Measurements from ENCODE around the gene LRRFIP2. TPM values are rescaled to one million over a fixed set of nuclear protein-coding genes. Genes with fewer than 3 reads are reported as not detected.

Gene LRRFIP2
- total and polyA plus RNA-seq, 2 of the 8 experiments (the other 6 are each of a cell fraction or from before 2014, with no cell fraction given), result 8.8 to 25.6 TPM

- H3K23ac ChIP-seq (ENCODE audit: insufficient read length), result no peak overlapping the region
- H3K9ac ChIP-seq (replicated peaks in 1 of 4; ENCODE audit: extremely low read depth in 1 of 4, low read depth in 3 of 4, low read length in 3 of 4), result no peak overlapping the region
- TF ChIP-seq ATF2 (IDR thresholded peaks at IDR 0.05; ENCODE audit: low read length) (no peak), ZNF274 (IDR thresholded peaks at IDR 0.05; ENCODE audit: borderline replicate concordance, extremely low read depth, low read length) (no peak), NANOG (IDR thresholded peaks at IDR 0.05; ENCODE audit: insufficient read depth, low read depth, low read length, poor library complexity, severe bottlenecking) (no peak), RAD21 (IDR thresholded peaks at IDR 0.05 in 1 of 2, conservative IDR thresholded peaks at IDR 0.05 in 1 of 2; ENCODE audit: low read depth in 2 of 2, low read length in 2 of 2) (no peak), SIN3A (conservative IDR thresholded peaks at IDR 0.05 in 1 of 2, IDR thresholded peaks at IDR 0.05 in 1 of 2; ENCODE audit: low read depth in 1 of 2, low read length in 2 of 2) (no peak), CHD1 (IDR thresholded peaks at IDR 0.05; ENCODE audit: low read depth, low read length) (no peak), YY1 (IDR thresholded peaks at IDR 0.05; ENCODE audit: low read depth, low read length) (no peak), HDAC6 (IDR thresholded peaks at IDR 0.05; ENCODE audit: low read depth, low read length) (no peak), KDM5A (IDR thresholded peaks at IDR 0.05; ENCODE audit: low read length) (no peak), PHF8 (conservative IDR thresholded peaks at IDR 0.05; ENCODE audit: low read depth, low read length) (no peak), RNF2 (IDR thresholded peaks at IDR 0.05; ENCODE audit: borderline replicate concordance, low read depth, low read length, missing control alignments, poor library complexity, severe bottlenecking) (no peak), CREB1 (IDR thresholded peaks at IDR 0.05) (no peak)
Measured at GRCh38 chr3:37183976-37184375, 9.6 kb upstream of the LRRFIP2 start.

More at GRCh38 chr3:37183976-37184375, 9.6 kb upstream of the LRRFIP2 start:
- H4K20me1 ChIP-seq (replicated peaks in 1 of 2; ENCODE audit: control insufficient read depth in 1 of 2, insufficient read depth in 2 of 2, low read length in 2 of 2), result no peaks in the 10 kb centered on the region
- H3K23me2 ChIP-seq (ENCODE audit: low read depth, low read length), result no peaks in the 10 kb centered on the region
- H3K27me3 ChIP-seq (replicated peaks in 1 of 4; ENCODE audit: control insufficient read depth in 3 of 4, extremely low read depth in 1 of 4, insufficient read depth in 3 of 4, low read length in 3 of 4), result no peaks in the 10 kb centered on the region
- peak in 1 of 2 experiments; percentile 1 for DNase-seq (ENCODE audit: low read depth in 1 of 2, low spot score in 2 of 2)
- H2AFZ ChIP-seq (ENCODE audit: low read length), result no peak overlapping the region
- H3K4me3 ChIP-seq (ENCODE audit: extremely low read depth in 1 of 4, insufficient read depth in 2 of 4, low read depth in 3 of 4, low read length in 4 of 4), result no peak overlapping the region
- no peak overlapping the region for H3K14ac ChIP-seq (ENCODE audit: insufficient read length)
- no peak overlapping the region for H3K27ac ChIP-seq (ENCODE audit: low read depth, low read length)
- 88% methylated on average over 5 of the region's 5 CpGs; no CpG with 5 or more reads in 1 of the 2 experiments for WGBS, 2 experiments (ENCODE audit: extremely low coverage in 1 of 2, insufficient coverage in 1 of 2, insufficient read length in 1 of 2, insufficient replicate concordance in 2 of 2, low coverage in 1 of 2, low lambda C conversion rate in 2 of 2, missing lambda C conversion rate in 1 of 2)
- H2BK15ac ChIP-seq (ENCODE audit: low read length), result no peak overlapping the region
- H3K4me2 ChIP-seq (ENCODE audit: insufficient read depth in 1 of 2, low read depth in 2 of 2, low read length in 2 of 2), result no peak overlapping the region
- FAIRE-seq, result no peak
- H3K79me2 ChIP-seq (ENCODE audit: control insufficient read depth in 1 of 2, insufficient read depth in 2 of 2, low read length in 2 of 2), result peaks cover 0 to 2% of the 10 kb centered on the region in 2 experiments; a peak in 1 of 4 replicates
- H3K79me1 ChIP-seq (ENCODE audit: low read depth, low read length), result no peaks in the 10 kb centered on the region
- no peaks in the 10 kb centered on the region for H3K4me1 ChIP-seq (replicated peaks in 1 of 4; ENCODE audit: control insufficient read depth in 3 of 4, insufficient read depth in 4 of 4, low read length in 3 of 4)
- H4K8ac ChIP-seq (ENCODE audit: extremely low read depth, insufficient read depth, low read length), result no peak overlapping the region
- no peak overlapping the region for H4K5ac ChIP-seq (ENCODE audit: insufficient read length, low read depth, low read length)
- no peaks in the 10 kb centered on the region for H3K36me3 ChIP-seq (ENCODE audit: control insufficient read depth in 2 of 4, insufficient read depth in 4 of 4, low read length in 3 of 4)
- H3K9me3 ChIP-seq (ENCODE audit: insufficient read depth in 2 of 2, low read depth in 1 of 2, low read length in 1 of 2), result no peaks in the 10 kb centered on the region
- H2BK120ac ChIP-seq (replicated peaks; ENCODE audit: low read depth, low read length), result no peak overlapping the region
- H3K4ac ChIP-seq (replicated peaks; ENCODE audit: insufficient read length, low read depth, low read length), result no peak overlapping the region
- no peak overlapping the region for H4K91ac ChIP-seq (replicated peaks; ENCODE audit: insufficient read length, low read length)
- H2BK20ac ChIP-seq (ENCODE audit: low read length), result no peak overlapping the region
- H2BK5ac ChIP-seq (ENCODE audit: low read depth, low read length), result no peak overlapping the region
- ChIA-PET CTCF (ENCODE audit: partially characterized antibody) (interaction anchor here (1.0 kb wide), 1 partner anchor 21 kb away, joined by 3 read pairs; no protein-coding TSS in a partner anchor), POLR2A (ENCODE audit: partially characterized antibody) (no interaction called here)
- H3K18ac ChIP-seq (ENCODE audit: extremely low read depth, low read length), result no peak overlapping the region
- no peak overlapping the region for H3K56ac ChIP-seq (replicated peaks; ENCODE audit: insufficient read length, low read depth, low read length)
- no peak overlapping the region for H2AK5ac ChIP-seq (ENCODE audit: low read depth, low read length)
- no peak overlapping the region for H2BK12ac ChIP-seq (ENCODE audit: low read depth, low read length)
